Dorsolateral prefrontal cortex (tissue), 118 donors: ENCODE data around the gene VPS26B. TPM values are rescaled to one million over a fixed set of nuclear protein-coding genes. Genes with fewer than 3 reads are reported as not detected.

Source experiments
- total RNA-seq, 120 experiments: library from RNA; stranded (reverse); gene quantifications; one replicate each; pipeline versions ENCODE4 v1.2.3 to v1.2.4, GENCODE V29; 2022

VPS26B gene
- total RNA-seq, 120 experiments from 2014 or later: 65.2 to 113 (median 90.6) TPM

Other genes with a start within 250 kb of the VPS26B start
- 100 to 1,000 TPM in 42 of 120 experiments, 10 to 100 TPM in 78; 43.5 to 270 (median 90.6) TPM for gene JAM3, start 155.6 kb upstream of the VPS26B start, total RNA-seq
- 10 to 100 TPM; 13.4 to 32.0 (median 21.2) TPM for gene NCAPD3, start 704 bp upstream of the VPS26B start, total RNA-seq
- gene THYN1, start 28.7 kb downstream of the VPS26B start, total RNA-seq: 100 to 1,000 TPM in 3 of 120 experiments, 10 to 100 TPM in 117; 37.8 to 102 (median 75.3) TPM
- 10 to 100 TPM; 30.4 to 56.7 (median 43.4) TPM for gene ACAD8, start 28.9 kb downstream of the VPS26B start, total RNA-seq
- gene GLB1L3, start 51.7 kb downstream of the VPS26B start, total RNA-seq: 10 to 100 TPM in 99 of 120 experiments, 1 to 10 TPM in 21; 5.3 to 26.4 (median 14.1) TPM
- 1 to 10 TPM in 119 of 120 experiments, under 1 TPM in 1; 0.81 to 5.9 (median 3.3) TPM for gene GLB1L2, start 107.3 kb downstream of the VPS26B start, total RNA-seq
- 100 to 1,000 TPM; 204 to 380 (median 266) TPM for gene B3GAT1, start 187.6 kb downstream of the VPS26B start, total RNA-seq